B cell (primary cell): Measurements from ENCODE around the gene GLTP.

Source experiments
- EZH2 ChIP-seq: IDR thresholded peaks from 2 replicates; pipeline ENCODE4 v1.6.1; 2012; ENCODE audit warnings: borderline replicate concordance, low read depth, mild to moderate bottlenecking, moderate library complexity, low read length; ENCODE audit not compliant: insufficient read depth, poor library complexity, severe bottlenecking
- TF ChIP-seq, protein P1 (sequence below): fragments of 200-600 bp; IDR thresholded peaks from one replicate; pipeline ENCODE4 v1.8.0; 2022; ENCODE audit warnings: antibody characterized with exemption, mild to moderate bottlenecking

GRCh38 chr12:109833307-109834189 is 46.8 kb downstream of the GLTP start, which contains the start of gene TRPV4:
- TF ChIP-seq, protein P1, sequence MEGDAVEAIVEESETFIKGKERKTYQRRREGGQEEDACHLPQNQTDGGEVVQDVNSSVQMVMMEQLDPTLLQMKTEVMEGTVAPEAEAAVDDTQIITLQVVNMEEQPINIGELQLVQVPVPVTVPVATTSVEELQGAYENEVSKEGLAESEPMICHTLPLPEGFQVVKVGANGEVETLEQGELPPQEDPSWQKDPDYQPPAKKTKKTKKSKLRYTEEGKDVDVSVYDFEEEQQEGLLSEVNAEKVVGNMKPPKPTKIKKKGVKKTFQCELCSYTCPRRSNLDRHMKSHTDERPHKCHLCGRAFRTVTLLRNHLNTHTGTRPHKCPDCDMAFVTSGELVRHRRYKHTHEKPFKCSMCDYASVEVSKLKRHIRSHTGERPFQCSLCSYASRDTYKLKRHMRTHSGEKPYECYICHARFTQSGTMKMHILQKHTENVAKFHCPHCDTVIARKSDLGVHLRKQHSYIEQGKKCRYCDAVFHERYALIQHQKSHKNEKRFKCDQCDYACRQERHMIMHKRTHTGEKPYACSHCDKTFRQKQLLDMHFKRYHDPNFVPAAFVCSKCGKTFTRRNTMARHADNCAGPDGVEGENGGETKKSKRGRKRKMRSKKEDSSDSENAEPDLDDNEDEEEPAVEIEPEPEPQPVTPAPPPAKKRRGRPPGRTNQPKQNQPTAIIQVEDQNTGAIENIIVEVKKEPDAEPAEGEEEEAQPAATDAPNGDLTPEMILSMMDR, result no peak
- no peak for TF ChIP-seq EZH2
